HG03135 (cell line): ENCODE measurements around the gene FAN1.

Experiments used
- ATAC-seq: cut with Tn5 transposase; IDR thresholded peaks from one replicate; pipeline ENCODE4 v1.9.1; 2021; ENCODE audit warnings: mild to moderate bottlenecking, moderate library complexity; ENCODE audit not compliant: unreplicated experiment

Gene FAN1

GRCh38 chr15:30954674-30955073 is 51.0 kb downstream of the FAN1 start:
- ATAC-seq: no peak

- no peak for ATAC-seq
Observed at GRCh38 chr15:30956216-30957124, 52.8 kb downstream of the FAN1 start.

GRCh38 chr15:30958219-30958618 is 54.5 kb downstream of the FAN1 start:
- no peak for ATAC-seq

GRCh38 chr15:30962079-30962478 is 58.4 kb downstream of the FAN1 start:
- ATAC-seq: no peak

GRCh38 chr15:30962659-30963058 is 58.9 kb downstream of the FAN1 start:
- no peak for ATAC-seq

GRCh38 chr15:30963681-30964080 is 60.0 kb downstream of the FAN1 start:
- no peak for ATAC-seq

GRCh38 chr15:30969724-30970123 is 66.0 kb downstream of the FAN1 start:
- ATAC-seq: no peak

GRCh38 chr15:30973379-30973778 is 69.7 kb downstream of the FAN1 start:
- no peak for ATAC-seq

GRCh38 chr15:30974112-30974511 is 70.4 kb downstream of the FAN1 start:
- ATAC-seq: no peak

- no peak for ATAC-seq
Observed at GRCh38 chr15:30978328-30978727, 74.6 kb downstream of the FAN1 start.

- no peak for ATAC-seq
Observed at GRCh38 chr15:30979457-30979856, 75.7 kb downstream of the FAN1 start.

GRCh38 chr15:30984118-30984517 is 80.4 kb downstream of the FAN1 start:
- no peak for ATAC-seq

- ATAC-seq: no peak
Observed at GRCh38 chr15:30984542-30984941, 80.8 kb downstream of the FAN1 start.

GRCh38 chr15:30985081-30985531 is 81.4 kb downstream of the FAN1 start:
- no peak for ATAC-seq

GRCh38 chr15:30990036-30990435 is 86.3 kb downstream of the FAN1 start:
- ATAC-seq: no peak

- ATAC-seq: no peak
Observed at GRCh38 chr15:30990446-30991254, 86.9 kb downstream of the FAN1 start.

GRCh38 chr15:30991255-30992235 is 87.8 kb downstream of the FAN1 start, which contains the start of gene MTMR10:
Gene MTMR10, minus strand, starts transcription at chr15:30991628. Its CDS starts 122 bp downstream, at chr15:30991506.
- ATAC-seq: peak; percentile 91

- no peak for ATAC-seq
Observed at GRCh38 chr15:30992249-30992864, 88.6 kb downstream of the FAN1 start.
